Measurements from ENCODE around the gene TMEM135.

TMEM135 gene

GRCh38 chr11:87275176-87275575, 237.4 kb downstream of the TMEM135 start:
- TF ChIP-seq YY1 (IDR thresholded peaks at IDR 0.05; ENCODE audit: low read depth), result no peak
- TF ChIP-seq CEBPB (IDR thresholded peaks at IDR 0.05), result no peak
- no peak for TF ChIP-seq USF1 (IDR thresholded peaks at IDR 0.05)
- TF ChIP-seq FOXM1 (IDR thresholded peaks at IDR 0.05; ENCODE audit: borderline replicate concordance, low read depth), result no peak
- TF ChIP-seq TCF12 (IDR thresholded peaks at IDR 0.05; ENCODE audit: low read depth), result no peak
- no peak for TF ChIP-seq ZBTB7A (IDR thresholded peaks at IDR 0.05; ENCODE audit: low read depth)
- no peak for TF ChIP-seq TAF1 (IDR thresholded peaks at IDR 0.05; ENCODE audit: low read depth)
- no peak for TF ChIP-seq EGR1 (IDR thresholded peaks at IDR 0.05)
- TF ChIP-seq, protein P1, sequence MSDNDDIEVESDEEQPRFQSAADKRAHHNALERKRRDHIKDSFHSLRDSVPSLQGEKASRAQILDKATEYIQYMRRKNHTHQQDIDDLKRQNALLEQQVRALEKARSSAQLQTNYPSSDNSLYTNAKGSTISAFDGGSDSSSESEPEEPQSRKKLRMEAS (IDR thresholded peaks at IDR 0.05), result no peak
- TF ChIP-seq EP300 (IDR thresholded peaks at IDR 0.05; ENCODE audit: borderline replicate concordance), result no peak
- TF ChIP-seq CREB1 (IDR thresholded peaks at IDR 0.05; ENCODE audit: low read depth), result no peak
- TF ChIP-seq RAD21 (IDR thresholded peaks at IDR 0.05; ENCODE audit: low read depth), result no peak
- TF ChIP-seq NFIC (IDR thresholded peaks at IDR 0.05), result no peak
- TF ChIP-seq, protein P2, sequence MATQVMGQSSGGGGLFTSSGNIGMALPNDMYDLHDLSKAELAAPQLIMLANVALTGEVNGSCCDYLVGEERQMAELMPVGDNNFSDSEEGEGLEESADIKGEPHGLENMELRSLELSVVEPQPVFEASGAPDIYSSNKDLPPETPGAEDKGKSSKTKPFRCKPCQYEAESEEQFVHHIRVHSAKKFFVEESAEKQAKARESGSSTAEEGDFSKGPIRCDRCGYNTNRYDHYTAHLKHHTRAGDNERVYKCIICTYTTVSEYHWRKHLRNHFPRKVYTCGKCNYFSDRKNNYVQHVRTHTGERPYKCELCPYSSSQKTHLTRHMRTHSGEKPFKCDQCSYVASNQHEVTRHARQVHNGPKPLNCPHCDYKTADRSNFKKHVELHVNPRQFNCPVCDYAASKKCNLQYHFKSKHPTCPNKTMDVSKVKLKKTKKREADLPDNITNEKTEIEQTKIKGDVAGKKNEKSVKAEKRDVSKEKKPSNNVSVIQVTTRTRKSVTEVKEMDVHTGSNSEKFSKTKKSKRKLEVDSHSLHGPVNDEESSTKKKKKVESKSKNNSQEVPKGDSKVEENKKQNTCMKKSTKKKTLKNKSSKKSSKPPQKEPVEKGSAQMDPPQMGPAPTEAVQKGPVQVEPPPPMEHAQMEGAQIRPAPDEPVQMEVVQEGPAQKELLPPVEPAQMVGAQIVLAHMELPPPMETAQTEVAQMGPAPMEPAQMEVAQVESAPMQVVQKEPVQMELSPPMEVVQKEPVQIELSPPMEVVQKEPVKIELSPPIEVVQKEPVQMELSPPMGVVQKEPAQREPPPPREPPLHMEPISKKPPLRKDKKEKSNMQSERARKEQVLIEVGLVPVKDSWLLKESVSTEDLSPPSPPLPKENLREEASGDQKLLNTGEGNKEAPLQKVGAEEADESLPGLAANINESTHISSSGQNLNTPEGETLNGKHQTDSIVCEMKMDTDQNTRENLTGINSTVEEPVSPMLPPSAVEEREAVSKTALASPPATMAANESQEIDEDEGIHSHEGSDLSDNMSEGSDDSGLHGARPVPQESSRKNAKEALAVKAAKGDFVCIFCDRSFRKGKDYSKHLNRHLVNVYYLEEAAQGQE (IDR thresholded peaks at IDR 0.05; ENCODE audit: low read depth), result no peak
- no peak for TF ChIP-seq TEAD4 (IDR thresholded peaks at IDR 0.05)

DNA sequence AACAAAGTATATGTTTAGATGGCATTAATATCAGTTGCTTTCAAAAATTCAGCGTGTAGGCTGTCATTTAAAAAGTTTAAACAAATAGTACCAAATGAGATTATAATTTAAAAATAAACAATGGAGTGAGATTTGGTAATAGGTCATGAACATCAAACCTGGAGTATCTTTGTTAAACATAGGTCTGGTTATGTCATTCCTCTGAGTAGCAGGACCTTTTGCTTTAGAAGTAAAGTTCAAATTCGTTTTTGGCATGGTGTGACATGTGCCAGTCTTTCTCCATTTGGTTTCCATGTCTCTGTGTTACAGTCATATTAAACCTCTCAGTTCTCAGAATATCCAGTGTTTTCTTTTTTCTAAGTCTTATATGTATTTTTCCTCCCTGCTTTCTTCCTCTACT, 242.4 kb downstream of the TMEM135 start:
- TF ChIP-seq EGR1 (IDR thresholded peaks at IDR 0.05), result no peak
- TF ChIP-seq FOXM1 (IDR thresholded peaks at IDR 0.05; ENCODE audit: borderline replicate concordance, low read depth), result no peak

- no peak for TF ChIP-seq USF1 (IDR thresholded peaks at IDR 0.05)
- TF ChIP-seq CEBPB (IDR thresholded peaks at IDR 0.05), result peak; percentile 41
- TF ChIP-seq CREB1 (IDR thresholded peaks at IDR 0.05; ENCODE audit: low read depth), result no peak
- no peak for TF ChIP-seq TCF12 (IDR thresholded peaks at IDR 0.05; ENCODE audit: low read depth)
- no peak for TF ChIP-seq NFIC (IDR thresholded peaks at IDR 0.05)
- TF ChIP-seq TAF1 (IDR thresholded peaks at IDR 0.05; ENCODE audit: low read depth), result no peak
- TF ChIP-seq, protein P2 (IDR thresholded peaks at IDR 0.05; ENCODE audit: low read depth), result no peak
- TF ChIP-seq RAD21 (IDR thresholded peaks at IDR 0.05; ENCODE audit: low read depth), result peak; percentile 44
- TF ChIP-seq TEAD4 (IDR thresholded peaks at IDR 0.05), result no peak
- no peak for TF ChIP-seq FOXM1 (IDR thresholded peaks at IDR 0.05; ENCODE audit: borderline replicate concordance, low read depth)
- no peak for TF ChIP-seq EP300 (IDR thresholded peaks at IDR 0.05; ENCODE audit: borderline replicate concordance)
- TF ChIP-seq ZBTB7A (IDR thresholded peaks at IDR 0.05; ENCODE audit: low read depth), result no peak
Observed at GRCh38 chr11:87281496-87281895, 243.8 kb downstream of the TMEM135 start.

DNA sequence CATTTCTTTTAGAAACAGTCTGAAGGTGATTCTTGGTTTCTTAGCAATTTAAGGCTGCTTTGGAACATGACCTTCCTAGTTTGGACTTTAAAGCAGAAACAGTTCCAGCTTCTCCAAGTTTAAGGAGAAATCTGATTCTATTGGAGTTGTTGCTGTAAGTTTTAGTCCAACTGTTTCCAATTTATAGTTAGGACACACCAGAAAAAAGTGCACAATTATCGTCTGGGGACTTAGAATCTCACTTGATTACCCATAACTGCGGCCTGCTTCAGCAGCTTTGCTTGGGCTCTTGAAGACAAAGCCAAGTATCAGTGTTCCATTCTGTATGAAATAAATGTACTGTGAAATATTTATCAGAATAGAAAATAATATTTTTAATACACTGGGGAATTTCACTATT, 246.6 kb downstream of the TMEM135 start:
- no peak for TF ChIP-seq FOXM1 (IDR thresholded peaks at IDR 0.05; ENCODE audit: borderline replicate concordance, low read depth)
- no peak for TF ChIP-seq EP300 (IDR thresholded peaks at IDR 0.05; ENCODE audit: borderline replicate concordance)
- no peak for TF ChIP-seq NFIC (IDR thresholded peaks at IDR 0.05)
- TF ChIP-seq YY1 (IDR thresholded peaks at IDR 0.05; ENCODE audit: low read depth), result no peak
- TF ChIP-seq RAD21 (IDR thresholded peaks at IDR 0.05; ENCODE audit: low read depth), result no peak

- TF ChIP-seq CEBPB (IDR thresholded peaks at IDR 0.05) (no peak), FOXM1 (IDR thresholded peaks at IDR 0.05; ENCODE audit: borderline replicate concordance, low read depth) (no peak), ZBTB7A (IDR thresholded peaks at IDR 0.05; ENCODE audit: low read depth) (no peak), EGR1 (IDR thresholded peaks at IDR 0.05) (no peak), USF1 (IDR thresholded peaks at IDR 0.05) (no peak), YY1 (IDR thresholded peaks at IDR 0.05; ENCODE audit: low read depth) (no peak), TEAD4 (IDR thresholded peaks at IDR 0.05) (no peak)
- TF ChIP-seq, protein P2 (IDR thresholded peaks at IDR 0.05; ENCODE audit: low read depth), result no peak
Observed at GRCh38 chr11:87286338-87286737, 248.6 kb downstream of the TMEM135 start.
